H9 (cell line): Measurements from ENCODE around the gene RPAP2. TPM values are rescaled to one million over a fixed set of nuclear protein-coding genes. Genes with fewer than 3 reads are reported as not detected.

Experiments
- DNase-seq: peaks from one replicate; pipeline ENCODE4 v3.0.0-alpha.2; 2017
- H2AFZ ChIP-seq: one replicate; pipeline ENCODE4 v1.6.1; 2013; ENCODE audit warnings: mild to moderate bottlenecking, low read length, control low read depth, moderate library complexity
- H2AK5ac ChIP-seq: 2 replicates; pipeline ENCODE4 v1.6.1; 2013; ENCODE audit warnings: low read length, control low read depth, mixed read lengths; ENCODE audit not compliant: insufficient read length
- H2BK120ac ChIP-seq: one replicate; pipeline ENCODE4 v1.6.1; 2013; ENCODE audit warnings: low read depth, mild to moderate bottlenecking, low read length, control low read depth, inconsistent platforms; ENCODE audit not compliant: poor library complexity, severe bottlenecking
- H2BK12ac ChIP-seq: 2 replicates; pipeline ENCODE4 v1.6.1; 2013; ENCODE audit warnings: low read length, control low read depth, mixed read lengths, low read depth; ENCODE audit not compliant: insufficient read length
- H2BK15ac ChIP-seq: 2 replicates; pipeline ENCODE4 v1.6.1; 2013; ENCODE audit warnings: low read depth, low read length, control low read depth
- H2BK20ac ChIP-seq: one replicate; pipeline ENCODE4 v1.6.1; 2013; ENCODE audit warnings: low read depth, mild to moderate bottlenecking, low read length, control low read depth, inconsistent platforms; ENCODE audit not compliant: poor library complexity, severe bottlenecking
- H2BK5ac ChIP-seq: 2 replicates; pipeline ENCODE4 v1.6.1; 2013; ENCODE audit warnings: low read length, control low read depth, mixed read lengths; ENCODE audit not compliant: insufficient read length
- H3K14ac ChIP-seq: 2 replicates; pipeline ENCODE4 v1.6.1; 2013; ENCODE audit warnings: low read length, control low read depth; ENCODE audit not compliant: insufficient read depth
- H3K18ac ChIP-seq: 2 replicates; pipeline ENCODE4 v1.6.1; 2013; ENCODE audit warnings: low read depth, mild to moderate bottlenecking, mixed read lengths, low read length, control low read depth; ENCODE audit not compliant: insufficient read length
- H3K23ac ChIP-seq: 2 replicates; pipeline ENCODE4 v1.6.1; 2013; ENCODE audit warnings: low read length, control low read depth, mixed read lengths, low read depth; ENCODE audit not compliant: insufficient read length
- H3K23me2 ChIP-seq: 2 replicates; pipeline ENCODE4 v1.6.1; 2013; ENCODE audit warnings: low read depth, mild to moderate bottlenecking, mixed read lengths, low read length, control low read depth; ENCODE audit not compliant: insufficient read length, poor library complexity, severe bottlenecking
- H3K27ac ChIP-seq: 2 replicates; pipeline ENCODE4 v1.5.1; 2013; ENCODE audit warnings: low read length, control low read depth, mixed read lengths, low read depth; ENCODE audit not compliant: insufficient read length
- H3K27me3 ChIP-seq: 2 replicates; pipeline ENCODE4 v1.6.1; 2013; ENCODE audit warnings: low read length, control low read depth, inconsistent platforms; ENCODE audit not compliant: insufficient read depth
- H3K4ac ChIP-seq: 2 replicates; pipeline ENCODE4 v1.6.1; 2013; ENCODE audit warnings: low read depth, mild to moderate bottlenecking, control low read depth, inconsistent platforms, low read length, moderate library complexity
- H3K4me1 ChIP-seq: 2 replicates; pipeline ENCODE4 v1.6.1; 2013; ENCODE audit warnings: low read length, control low read depth, inconsistent platforms; ENCODE audit not compliant: insufficient read depth
- H3K4me2 ChIP-seq: 2 replicates; pipeline ENCODE4 v1.6.1; 2013; ENCODE audit warnings: low read length, control low read depth, mixed read lengths; ENCODE audit not compliant: insufficient read length, insufficient read depth
- H3K56ac ChIP-seq: 2 replicates; pipeline ENCODE4 v1.6.1; 2013; ENCODE audit warnings: low read depth, mild to moderate bottlenecking, mixed read lengths, low read length, control low read depth; ENCODE audit not compliant: insufficient read length
- H3K79me1 ChIP-seq: 2 replicates; pipeline ENCODE4 v1.6.1; 2013; ENCODE audit warnings: low read depth, mild to moderate bottlenecking, moderate library complexity, low read length, control low read depth, inconsistent platforms; ENCODE audit not compliant: insufficient read depth, poor library complexity, severe bottlenecking
- H3K79me2 ChIP-seq: 2 replicates; pipeline ENCODE4 v1.6.1; 2013; ENCODE audit warnings: low read length, control low read depth, inconsistent platforms; ENCODE audit not compliant: insufficient read depth
- H3K9ac ChIP-seq: 2 replicates; pipeline ENCODE4 v1.6.1; 2013; ENCODE audit warnings: low read length, control low read depth, mixed read lengths; ENCODE audit not compliant: insufficient read length; ENCODE audit errors: extremely low read depth
- H3K9me3 ChIP-seq: one replicate; pipeline ENCODE4 v1.6.1; 2013; ENCODE audit warnings: low read depth, low read length, inconsistent platforms; ENCODE audit not compliant: control insufficient read depth
- H3T11ph ChIP-seq: one replicate; pipeline ENCODE4 v1.6.1; 2013; ENCODE audit warnings: mild to moderate bottlenecking, low read length, control low read depth, inconsistent platforms
- H4K20me1 ChIP-seq: one replicate; pipeline ENCODE4 v1.6.1; 2013; ENCODE audit not compliant: control insufficient read depth, insufficient read length, insufficient read depth
- H4K5ac ChIP-seq: 2 replicates; pipeline ENCODE4 v1.6.1; 2013; ENCODE audit warnings: low read depth, mild to moderate bottlenecking, mixed read lengths, low read length, control low read depth; ENCODE audit not compliant: insufficient read length
- H4K8ac ChIP-seq: replicated peaks from 2 replicates; pipeline ENCODE4 v1.6.1; 2013; ENCODE audit warnings: low read length, control low read depth, mixed read lengths, low read depth; ENCODE audit not compliant: insufficient read length
- H4K91ac ChIP-seq: 2 replicates; pipeline ENCODE4 v1.6.1; 2013; ENCODE audit warnings: low read depth, mild to moderate bottlenecking, moderate library complexity, mixed read lengths, low read length, control low read depth; ENCODE audit not compliant: insufficient read length
- H3K27ac Mint-ChIP-seq, 3 experiments: 2 replicates in 2 of 3; 3 replicates in 1 of 3; pipeline ENCODE4 v1.8.0; 2020 to 2021; ENCODE audit warnings: mixed read lengths in 3 of 3, mild to moderate bottlenecking in 1 of 3, moderate library complexity in 1 of 3
- H3K27me3 Mint-ChIP-seq: 2 replicates; pipeline ENCODE4 v1.8.0; 2021; ENCODE audit warnings: low read depth, mild to moderate bottlenecking, moderate library complexity, mixed read lengths
- H3K36me3 Mint-ChIP-seq, 3 experiments: 2 replicates in 2 of 3; 3 replicates in 1 of 3; pipeline ENCODE4 v1.8.0; 2020 to 2021; ENCODE audit warnings: low read depth in 3 of 3, mixed read lengths in 3 of 3; ENCODE audit not compliant: insufficient read depth in 1 of 3
- H3K4me1 Mint-ChIP-seq, 2 experiments: 2 replicates each; pipeline ENCODE4 v1.8.0; 2020; ENCODE audit warnings: mixed read lengths in 2 of 2
- H3K4me3 Mint-ChIP-seq, 2 experiments: 2 replicates in 1 of 2; 3 replicates in 1 of 2; pipeline ENCODE4 v1.8.0; 2020 to 2021; ENCODE audit warnings: mild to moderate bottlenecking in 2 of 2, mixed read lengths in 2 of 2, moderate library complexity in 1 of 2
- H3K9me3 Mint-ChIP-seq, 2 experiments: 2 replicates in 1 of 2; 3 replicates in 1 of 2; pipeline ENCODE4 v1.8.0; 2020; ENCODE audit warnings: mild to moderate bottlenecking in 2 of 2, mixed read lengths in 2 of 2, moderate library complexity in 1 of 2
- CTCF ChIP-seq: fragments of 200-600 bp; sonication (generic); conservative IDR thresholded peaks from 3 replicates; pipeline ENCODE4 v1.8.0; 2021; ENCODE audit warnings: antibody characterized with exemption, mild to moderate bottlenecking
- WGBS: extraction: QIAGEN DNeasy Blood & Tissue Kit; methylation state at CpG from one replicate; pipeline ENCODE4 v1.1.7; 2013; ENCODE audit warnings: missing lambda C conversion rate, low lambda C conversion rate, mixed read lengths; ENCODE audit not compliant: insufficient read length; ENCODE audit errors: extremely low coverage; 5-methylcytosine and 5-hydroxymethylcytosine counted together
- total RNA-seq: library from RNA; stranded (reverse); gene quantifications from 2 replicates; pipeline ENCODE4 v1.2.1, GENCODE V29; 2021

Gene RPAP2
- total RNA-seq, 1 experiment from 2014 or later: 27.4 TPM

GRCh38 chr1:92425617-92426016, 126.8 kb downstream of the RPAP2 start:
- no peaks in the 10 kb centered on the region for H3K27me3 ChIP-seq
- no peaks in the 10 kb centered on the region for H3K23me2 ChIP-seq
- Mint-ChIP-seq H3K27ac (peak overlapping the region in 2 of 3 experiments; percentile 1 to 85; a peak in 3 of 7 replicates), H3K4me1 (peaks cover 19 to 23% of the 10 kb centered on the region in 2 experiments), H3K36me3 (no peaks in the 10 kb centered on the region), H3K4me3 (no peak overlapping the region; a peak in 1 of 5 replicates), H3K9me3 (no peaks in the 10 kb centered on the region), H3K27me3 (no peaks in the 10 kb centered on the region)
- no peak overlapping the region for H3K56ac ChIP-seq
- H2BK5ac ChIP-seq: no peak overlapping the region
- H2AFZ ChIP-seq: no peak overlapping the region
- no peaks in the 10 kb centered on the region for H3K79me1 ChIP-seq
- no peak overlapping the region for H3K4me2 ChIP-seq
- H4K5ac ChIP-seq: no peak overlapping the region
- H2AK5ac ChIP-seq: no peak overlapping the region
- no peak overlapping the region for H2BK12ac ChIP-seq
- no peak for TF ChIP-seq CTCF
- H3K9ac ChIP-seq: no peak overlapping the region
- no peak overlapping the region for H4K91ac ChIP-seq
- no peak overlapping the region for H2BK15ac ChIP-seq
- no peak overlapping the region for H3T11ph ChIP-seq
- H3K4me1 ChIP-seq: peaks cover 2% of the 10 kb centered on the region; the same call in 1 of the 2 replicates
- no peak for DNase-seq
- no peak overlapping the region for H2BK120ac ChIP-seq
- H2BK20ac ChIP-seq: no peak overlapping the region
- no peak overlapping the region for H3K27ac ChIP-seq
- no CpG with 5 or more reads among the region's 2 CpGs for WGBS
- no peak overlapping the region for H3K14ac ChIP-seq
- H3K79me2 ChIP-seq: no peaks in the 10 kb centered on the region
- no peak overlapping the region for H3K18ac ChIP-seq
- no peak overlapping the region for H3K4ac ChIP-seq
- H4K8ac ChIP-seq: no peak overlapping the region
- H3K9me3 ChIP-seq: no peaks in the 10 kb centered on the region
- no peak overlapping the region for H3K23ac ChIP-seq
- H4K20me1 ChIP-seq: no peaks in the 10 kb centered on the region
